Caco-2 (cell line): ENCODE measurements around the gene SS18L1. TPM values are rescaled to one million over a fixed set of nuclear protein-coding genes. Genes with fewer than 3 reads are reported as not detected.

ENCODE experiments used
- BruUV-seq: library from RNA; stranded (reverse); fragments of 400-500 nt; replicated peaks from 2 replicates; lab custom pipeline; 2021; lab: Mats Ljungman, UMichigan
- CTCF ChIA-PET: fragments of 300-600 bp; sonication (Branson Sonifier 250); formaldehyde crosslinking; loops from one replicate; lab custom pipeline; 2022; ENCODE audit warnings: antibody characterized with exemption; lab: Charles Lee
- POLR2A ChIA-PET: fragments of 300-600 bp; sonication (Branson Sonifier 250); formaldehyde crosslinking; loops from one replicate; lab custom pipeline; 2022; ENCODE audit warnings: antibody characterized with exemption; lab: Charles Lee
- DNase-seq, 2 experiments: peaks; one replicate each; pipeline versions ENCODE4 v3.0.0 to v3.0.0-alpha.2; 2020 to 2022
- H3K27me3 ChIP-seq: replicated peaks from 2 replicates; pipeline ENCODE4 v1.6.0; 2011; ENCODE audit warnings: low read length; ENCODE audit not compliant: control insufficient read depth, insufficient read depth
- H3K36me3 ChIP-seq: 2 replicates; pipeline ENCODE4 v1.5.1; 2011; ENCODE audit warnings: low read length; ENCODE audit not compliant: control insufficient read depth, insufficient read depth
- H3K4me1 ChIP-seq: fragments of 250-450 bp; sonication (Bioruptor Pico); 2 replicates; pipeline ENCODE4 v1.5.1; 2020; ENCODE audit warnings: mild to moderate bottlenecking
- H3K4me3 ChIP-seq: 2 replicates; pipeline ENCODE4 v1.5.1; 2011; ENCODE audit warnings: low read depth, mild to moderate bottlenecking, control low read depth, low read length
- H3K9me3 ChIP-seq: fragments of 250-450 bp; sonication (Bioruptor Pico); 2 replicates; pipeline ENCODE4 v1.5.1; 2020; ENCODE audit warnings: mild to moderate bottlenecking, moderate library complexity
- H3K27ac Mint-ChIP-seq: one replicate; pipeline ENCODE4 v1.8.0; 2022; ENCODE audit warnings: mixed read lengths; ENCODE audit not compliant: unreplicated experiment
- H3K27me3 Mint-ChIP-seq: one replicate; pipeline ENCODE4 v1.8.0; 2022; ENCODE audit warnings: mixed read lengths; ENCODE audit not compliant: insufficient read depth, unreplicated experiment
- H3K36me3 Mint-ChIP-seq: one replicate; pipeline ENCODE4 v1.8.0; 2022; ENCODE audit warnings: mild to moderate bottlenecking, mixed read lengths; ENCODE audit not compliant: insufficient read depth, unreplicated experiment
- H3K4me1 Mint-ChIP-seq: one replicate; pipeline ENCODE4 v1.8.0; 2022; ENCODE audit warnings: low read depth, mixed read lengths; ENCODE audit not compliant: unreplicated experiment
- H3K4me3 Mint-ChIP-seq: one replicate; pipeline ENCODE4 v1.8.0; 2022; ENCODE audit warnings: mild to moderate bottlenecking, moderate library complexity, mixed read lengths; ENCODE audit not compliant: unreplicated experiment
- H3K9me3 Mint-ChIP-seq: one replicate; pipeline ENCODE4 v1.8.0; 2022; ENCODE audit warnings: mixed read lengths; ENCODE audit not compliant: unreplicated experiment
- intact Hi-C: fragments of 100-400 bp; cut with micrococcal nuclease; formaldehyde crosslinking; loops from one replicate; pipeline ENCODE4 v1.10.0; 2022; ENCODE audit not compliant: unreplicated experiment
- total RNA-seq: library from RNA; stranded (reverse); gene quantifications from 2 replicates; pipeline ENCODE4 v1.2.3, GENCODE V29; 2022
- TF ChIP-seq, protein P1 (sequence below), 2 experiments: fragments of 200-600 bp in 1 of 2; IDR thresholded peaks; 1 replicate in 1 of 2; 2 replicates in 1 of 2; pipeline versions ENCODE4 v1.5.1 to v1.8.0; 2011 to 2022; ENCODE audit warnings: antibody characterized with exemption in 1 of 2, control low read depth in 1 of 2, inconsistent platforms in 1 of 2, low read depth in 1 of 2, low read length in 1 of 2, mild to moderate bottlenecking in 1 of 2, moderate library complexity in 1 of 2; ENCODE audit not compliant: insufficient read depth in 1 of 2, severe bottlenecking in 1 of 2, unreplicated experiment in 1 of 2

SS18L1 gene
- total RNA-seq, 1 experiment from 2014 or later = 46.4 TPM

DNA sequence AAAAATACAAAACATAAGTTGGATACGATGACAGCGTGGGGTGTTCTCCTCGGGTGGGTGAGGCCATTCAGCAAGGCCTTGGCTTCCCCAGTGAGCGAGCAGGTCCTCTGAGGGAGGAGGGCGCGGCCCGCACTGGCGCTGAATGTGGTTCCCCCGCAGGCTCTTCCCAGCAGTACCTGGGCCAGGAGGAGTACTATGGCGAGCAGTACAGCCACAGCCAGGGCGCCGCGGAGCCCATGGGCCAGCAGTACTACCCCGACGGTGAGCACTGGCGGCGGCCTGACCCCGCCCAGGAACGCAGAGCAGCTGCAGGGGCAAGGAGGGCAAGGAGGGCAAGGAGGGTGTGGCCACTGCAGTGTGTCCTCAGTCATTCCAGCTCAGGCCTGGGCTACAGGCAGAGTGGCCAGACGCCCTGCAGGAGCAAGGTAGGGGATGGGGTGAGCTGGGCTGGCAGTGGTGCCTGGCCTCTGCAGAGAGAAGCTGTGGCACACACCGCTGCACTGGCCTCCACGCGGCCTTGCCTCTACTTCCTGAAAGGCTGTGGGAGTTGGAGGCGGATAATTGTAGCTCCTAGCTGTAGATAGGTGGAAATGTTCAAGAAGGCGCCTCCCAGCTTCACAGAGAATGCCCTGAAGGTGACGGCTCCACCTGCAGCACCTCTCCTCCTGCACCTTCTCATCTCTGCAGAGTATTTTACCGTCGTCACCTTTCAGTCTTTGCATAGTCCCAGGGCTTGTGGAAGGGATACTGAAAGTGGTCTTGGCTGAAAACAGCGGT lies 20.6 kb downstream of the SS18L1 start:
- ChIA-PET POLR2A (no interaction called here), CTCF (no interaction called here)
- Histone ChIP-seq H3K36me3 (peaks cover 23% of the 10 kb centered on the region), H3K9me3 (no peaks in the 10 kb centered on the region), H3K4me3 (no peak overlapping the region), H3K4me1 (no peaks in the 10 kb centered on the region), H3K27me3 (no peaks in the 10 kb centered on the region)
- no peak overlapping the region for H3K27ac Mint-ChIP-seq
- H3K27me3 Mint-ChIP-seq = no peaks in the 10 kb centered on the region
- peaks cover 85% of the 10 kb centered on the region for H3K36me3 Mint-ChIP-seq
- no peak overlapping the region for H3K4me3 Mint-ChIP-seq
- TF ChIP-seq, protein P1, sequence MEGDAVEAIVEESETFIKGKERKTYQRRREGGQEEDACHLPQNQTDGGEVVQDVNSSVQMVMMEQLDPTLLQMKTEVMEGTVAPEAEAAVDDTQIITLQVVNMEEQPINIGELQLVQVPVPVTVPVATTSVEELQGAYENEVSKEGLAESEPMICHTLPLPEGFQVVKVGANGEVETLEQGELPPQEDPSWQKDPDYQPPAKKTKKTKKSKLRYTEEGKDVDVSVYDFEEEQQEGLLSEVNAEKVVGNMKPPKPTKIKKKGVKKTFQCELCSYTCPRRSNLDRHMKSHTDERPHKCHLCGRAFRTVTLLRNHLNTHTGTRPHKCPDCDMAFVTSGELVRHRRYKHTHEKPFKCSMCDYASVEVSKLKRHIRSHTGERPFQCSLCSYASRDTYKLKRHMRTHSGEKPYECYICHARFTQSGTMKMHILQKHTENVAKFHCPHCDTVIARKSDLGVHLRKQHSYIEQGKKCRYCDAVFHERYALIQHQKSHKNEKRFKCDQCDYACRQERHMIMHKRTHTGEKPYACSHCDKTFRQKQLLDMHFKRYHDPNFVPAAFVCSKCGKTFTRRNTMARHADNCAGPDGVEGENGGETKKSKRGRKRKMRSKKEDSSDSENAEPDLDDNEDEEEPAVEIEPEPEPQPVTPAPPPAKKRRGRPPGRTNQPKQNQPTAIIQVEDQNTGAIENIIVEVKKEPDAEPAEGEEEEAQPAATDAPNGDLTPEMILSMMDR (IDR thresholded peaks at IDR 0.05; ENCODE audit: insufficient read depth in 1 of 2, low read depth in 1 of 2, low read length in 1 of 2, severe bottlenecking in 1 of 2, unreplicated experiment in 1 of 2) = no peak
- no peak for DNase-seq
- no TSS peak for BruUV-seq
- intact Hi-C loops = no loop called here
- no peaks in the 10 kb centered on the region for H3K9me3 Mint-ChIP-seq
- H3K4me1 Mint-ChIP-seq = no peaks in the 10 kb centered on the region

DNA sequence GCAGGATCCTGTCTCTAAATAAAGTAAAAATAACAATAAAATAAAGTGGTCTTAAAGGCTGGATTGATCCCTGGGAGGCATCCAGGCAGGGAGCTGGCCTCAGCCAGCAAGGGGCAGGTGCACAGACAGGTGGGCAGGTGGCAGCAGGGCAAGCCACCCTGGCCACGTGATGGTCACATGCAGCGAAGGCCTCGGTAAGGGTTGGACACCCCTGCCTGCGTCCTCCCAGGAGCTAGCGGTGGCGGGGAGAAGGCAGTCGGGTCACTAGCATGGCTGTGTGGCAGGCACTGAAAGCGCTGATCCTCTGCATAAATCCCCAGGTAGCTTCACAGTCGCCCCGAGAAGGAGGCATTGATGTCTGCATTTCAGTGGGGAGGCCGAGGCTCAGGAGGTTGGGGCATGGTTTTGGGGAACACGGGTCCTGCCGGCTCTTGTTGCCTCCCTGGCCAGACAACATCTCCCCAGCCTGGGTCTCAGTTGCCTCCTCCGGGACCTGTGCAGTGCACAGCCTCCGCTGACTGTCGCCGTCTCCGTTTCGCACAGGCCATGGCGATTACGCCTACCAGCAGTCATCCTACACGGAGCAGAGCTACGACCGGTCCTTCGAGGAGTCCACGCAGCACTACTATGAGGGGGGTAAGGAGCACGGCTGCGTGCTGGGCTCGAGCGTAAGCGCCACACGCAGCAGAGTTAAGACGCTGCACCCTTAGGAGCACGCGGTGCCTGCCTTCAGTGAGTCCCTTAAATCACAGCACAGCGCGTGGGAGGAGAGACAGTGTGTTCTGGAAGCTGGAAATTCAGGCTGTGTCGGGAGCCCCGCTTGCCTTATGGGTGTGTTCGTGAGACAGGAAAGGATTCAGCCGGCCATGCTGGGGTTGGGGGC lies 21.6 kb downstream of the SS18L1 start:
- Mint-ChIP-seq H3K4me3 (no peak overlapping the region), H3K4me1 (no peaks in the 10 kb centered on the region), H3K27ac (no peak overlapping the region), H3K27me3 (no peaks in the 10 kb centered on the region), H3K36me3 (peaks cover 88% of the 10 kb centered on the region), H3K9me3 (no peaks in the 10 kb centered on the region)
- Histone ChIP-seq H3K4me1 (no peaks in the 10 kb centered on the region), H3K36me3 (peaks cover 25% of the 10 kb centered on the region), H3K4me3 (no peak overlapping the region), H3K27me3 (no peaks in the 10 kb centered on the region), H3K9me3 (no peaks in the 10 kb centered on the region)
- intact Hi-C loops = no loop called here
- CTCF ChIA-PET = no interaction called here
- DNase-seq = no peak
- POLR2A ChIA-PET = no interaction called here
- TF ChIP-seq, protein P1 (IDR thresholded peaks at IDR 0.05; ENCODE audit: insufficient read depth in 1 of 2, low read depth in 1 of 2, low read length in 1 of 2, severe bottlenecking in 1 of 2, unreplicated experiment in 1 of 2) = no peak
- BruUV-seq = no TSS peak

DNA sequence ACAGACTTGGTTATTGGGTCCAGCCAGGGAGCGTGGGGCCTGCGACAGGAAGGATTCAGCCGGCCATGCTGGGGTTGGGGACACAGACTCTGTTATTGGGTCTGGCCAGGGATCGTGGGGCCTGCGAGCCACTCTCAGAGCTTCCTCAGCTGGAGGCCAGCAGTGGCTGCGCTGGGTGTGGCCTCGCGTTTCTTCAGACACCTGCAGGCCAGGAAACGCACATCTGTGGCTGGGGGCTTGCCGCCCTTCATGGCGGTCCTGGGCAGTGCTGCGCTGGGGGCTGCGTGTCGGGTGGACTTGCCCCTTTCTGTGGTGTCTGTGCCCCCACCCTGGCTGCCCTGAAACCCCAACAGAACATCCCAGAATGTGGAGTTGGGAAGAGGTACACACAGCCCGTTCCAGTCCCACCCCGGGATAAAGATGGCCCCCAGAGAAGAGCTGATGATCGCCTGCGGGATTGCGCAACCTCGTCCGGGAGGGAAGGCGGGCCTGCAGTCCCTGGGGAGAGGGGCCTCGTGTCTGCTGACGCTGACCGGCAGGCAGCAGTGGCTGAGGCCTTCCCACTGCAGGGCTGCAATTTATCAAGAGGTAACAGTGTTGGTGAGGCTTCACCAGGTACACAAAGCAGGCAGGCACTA lies 22.3 kb downstream of the SS18L1 start:
- Histone ChIP-seq H3K27me3 (no peaks in the 10 kb centered on the region), H3K4me1 (no peaks in the 10 kb centered on the region), H3K36me3 (peaks cover 25% of the 10 kb centered on the region), H3K9me3 (no peaks in the 10 kb centered on the region), H3K4me3 (no peak overlapping the region)
- Mint-ChIP-seq H3K9me3 (no peaks in the 10 kb centered on the region), H3K4me1 (no peaks in the 10 kb centered on the region), H3K27ac (no peak overlapping the region), H3K36me3 (peaks cover 85% of the 10 kb centered on the region), H3K4me3 (no peak overlapping the region), H3K27me3 (no peaks in the 10 kb centered on the region)
- ChIA-PET CTCF (interaction anchor here (0.7 kb wide), 1 partner anchor 9 kb away, joined by 3 read pairs; no protein-coding TSS in a partner anchor), POLR2A (no interaction called here)
- DNase-seq = peak in 1 of 2 experiments; percentile 56
- intact Hi-C loops = no loop called here
- TF ChIP-seq, protein P1 (IDR thresholded peaks at IDR 0.05; ENCODE audit: insufficient read depth in 1 of 2, low read depth in 1 of 2, low read length in 1 of 2, severe bottlenecking in 1 of 2, unreplicated experiment in 1 of 2) = no peak
- BruUV-seq = no TSS peak
